HepG2 (cell line): ENCODE measurements around the gene BCL11B. TPM values are rescaled to one million over a fixed set of nuclear protein-coding genes. Genes with fewer than 3 reads are reported as not detected.

Experiments
- DMTF1 ChIP-seq: sonication (generic); formaldehyde crosslinking; IDR thresholded peaks from 2 replicates; pipeline ENCODE4 v1.4.0; 2020; ENCODE audit warnings: mild to moderate bottlenecking, missing genetic modification reagents
- HDAC1 ChIP-seq: sonication (generic); formaldehyde crosslinking; IDR thresholded peaks from 2 replicates; pipeline ENCODE4 v1.5.1; 2020; ENCODE audit warnings: mild to moderate bottlenecking, missing genetic modification reagents
- NCOA1 ChIP-seq: sonication (generic); formaldehyde crosslinking; IDR thresholded peaks from 2 replicates; pipeline ENCODE4 v1.9.0; 2021; ENCODE audit warnings: missing genetic modification reagents
- NFIC ChIP-seq: IDR thresholded peaks from 2 replicates; pipeline ENCODE4 v1.6.1; 2012; ENCODE audit warnings: mild to moderate bottlenecking, low read length, inconsistent platforms
- PAWR ChIP-seq: sonication (generic); formaldehyde crosslinking; IDR thresholded peaks from 2 replicates; pipeline ENCODE4 v1.4.0; 2020; ENCODE audit warnings: missing genetic modification reagents, mild to moderate bottlenecking, borderline replicate concordance
- RBAK ChIP-seq: sonication (generic); formaldehyde crosslinking; IDR thresholded peaks from 2 replicates; pipeline ENCODE4 v1.5.1; 2020; ENCODE audit warnings: mild to moderate bottlenecking, missing genetic modification reagents
- RNF219 ChIP-seq: sonication (generic); formaldehyde crosslinking; IDR thresholded peaks from 2 replicates; pipeline ENCODE4 v1.5.0; 2020; ENCODE audit warnings: mild to moderate bottlenecking, missing genetic modification reagents
- SMC3 ChIP-seq: IDR thresholded peaks from 2 replicates; pipeline ENCODE4 v1.6.1; 2011; ENCODE audit warnings: low read length, improper control_type of control experiment
- TEAD2 ChIP-seq: sonication (generic); formaldehyde crosslinking; IDR thresholded peaks from 2 replicates; pipeline ENCODE4 v1.9.0; 2021; ENCODE audit warnings: missing genetic modification reagents
- TEAD3 ChIP-seq: optimal IDR thresholded peaks from 2 replicates; pipeline ENCODE3; 2016; ENCODE audit warnings: borderline replicate concordance
- ZHX1 ChIP-seq: sonication (generic); formaldehyde crosslinking; IDR thresholded peaks from 2 replicates; pipeline ENCODE4 v1.8.1; 2022; ENCODE audit warnings: low read depth, mild to moderate bottlenecking, missing genetic modification reagents
- ZNF24 ChIP-seq: fragments of 450-650 bp; IDR thresholded peaks from 2 replicates; pipeline ENCODE4 v1.6.1; 2017; ENCODE audit warnings: antibody characterized with exemption, mild to moderate bottlenecking
- ZNF275 ChIP-seq: sonication (generic); formaldehyde crosslinking; IDR thresholded peaks from 2 replicates; pipeline ENCODE4 v1.8.0; 2022; ENCODE audit warnings: missing genetic modification reagents, mild to moderate bottlenecking, inconsistent platforms, borderline replicate concordance
- ZNF292 ChIP-seq: sonication (generic); formaldehyde crosslinking; IDR thresholded peaks from 2 replicates; pipeline ENCODE4 v1.8.1; 2022; ENCODE audit warnings: mild to moderate bottlenecking, low read depth, missing genetic modification reagents, borderline replicate concordance
- ZNF773 ChIP-seq: sonication (generic); formaldehyde crosslinking; IDR thresholded peaks from 2 replicates; pipeline ENCODE4 v1.4.0; 2020; ENCODE audit warnings: missing genetic modification reagents, borderline replicate concordance
- ZNF788 ChIP-seq: sonication (generic); formaldehyde crosslinking; IDR thresholded peaks from 2 replicates; pipeline ENCODE4 v1.5.0; 2020; ENCODE audit warnings: mild to moderate bottlenecking, missing genetic modification reagents, borderline replicate concordance
- polyA plus RNA-seq, 8 experiments: library from polyadenylated mRNA; depleted of rRNA in 3 of 8; stranded (reverse) in 7 of 8; unstranded in 1 of 8; fragments of >200 nt; fragmentation: Illumina TruSeq in 4 of 8; extraction: Trizol in 4 of 8; gene quantifications; 2 replicates each; pipeline versions ENCODE4 v1.2.1 to v1.2.3, GENCODE V29; 2011 to 2016; ENCODE audit warnings: low read depth in 4 of 8, missing spikeins in 1 of 8, mixed read lengths in 1 of 8; ENCODE audit not compliant: insufficient read depth in 1 of 8
- total RNA-seq, 5 experiments: library from RNA; depleted of rRNA; stranded (reverse); fragments of >200 nt; fragmentation: Illumina TruSeq; extraction: Trizol; gene quantifications; 2 replicates each; pipeline ENCODE4 v1.2.3, GENCODE V29; 2016; ENCODE audit warnings: low read depth in 1 of 5

BCL11B gene
- total and polyA plus RNA-seq, 2 of the 13 experiments (the other 11 are each of a cell fraction or from before 2014, with no cell fraction given) = not detected

- TF ChIP-seq ZNF275 (CRISPR knock-in tag) (no peak), TEAD3 (CRISPR knock-in tag) (peak; percentile 34), NFIC (no peak), ZNF292 (CRISPR knock-in tag) (0 out of 2 replicates have a peak, but pooled peaks have one; percentile 37), RNF219 (CRISPR knock-in tag) (no peak), PAWR (no peak), TEAD2 (CRISPR knock-in tag) (no peak), HDAC1 (CRISPR knock-in tag) (peak; percentile 62), NCOA1 (no peak), ZNF24 (no peak), ZNF773 (no peak), RBAK (no peak), DMTF1 (no peak), SMC3 (no peak), ZNF788 (CRISPR knock-in tag) (0 out of 2 replicates have a peak, but pooled peaks have one; percentile 23), ZHX1 (CRISPR knock-in tag) (no peak)
Measured at GRCh38 chr14:99274346-99275221, 2.6 kb upstream of the BCL11B start (continued).
